Measurements from ENCODE around the gene MYOCD. TPM values are rescaled to one million over a fixed set of nuclear protein-coding genes. Genes with fewer than 3 reads are reported as not detected.

The MYOCD gene
- total RNA-seq, 4 donors from 2014 or later: 96.2 to 211 (median 124) TPM

DNA sequence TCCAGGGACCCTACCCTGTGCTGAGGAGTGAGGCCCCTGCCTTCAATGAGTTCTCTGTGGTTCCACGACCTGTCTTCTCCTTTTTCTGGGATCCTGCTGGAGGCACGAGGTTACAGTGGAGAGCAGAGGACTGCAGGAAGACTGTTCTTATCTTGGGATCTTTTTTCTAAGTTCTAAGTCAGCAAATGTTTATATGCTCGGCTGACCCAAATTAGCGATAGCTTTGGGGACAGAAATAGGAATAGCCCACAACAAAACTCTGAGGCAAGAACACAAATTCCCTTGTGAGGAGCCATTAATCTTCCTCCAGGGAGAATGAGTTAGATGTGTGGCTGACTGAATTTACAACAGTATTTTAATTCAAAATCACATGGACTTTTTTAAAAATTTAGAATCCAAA, 46.7 kb downstream of the MYOCD start:
- Histone ChIP-seq H3K9me3 (no peaks in the 10 kb centered on the region), H3K27ac (replicated peaks in 1 of 4) (peak overlapping the region in 3 of 4 donors; percentile 3 to 54 (median 38)), H3K36me3 (peaks cover 0 to 22% (median 4%) of the 10 kb centered on the region in 4 donors), H3K27me3 (no peaks in the 10 kb centered on the region), H3K4me1 (peaks cover 9 to 27% (median 18%) of the 10 kb centered on the region in 4 donors), H3K4me3 (no peak overlapping the region)
- intact Hi-C loops (cut with DNase I): no loop called here
- TF ChIP-seq POLR2AphosphoS5 (IDR thresholded peaks at IDR 0.05): no peak
- TF ChIP-seq, protein P1, sequence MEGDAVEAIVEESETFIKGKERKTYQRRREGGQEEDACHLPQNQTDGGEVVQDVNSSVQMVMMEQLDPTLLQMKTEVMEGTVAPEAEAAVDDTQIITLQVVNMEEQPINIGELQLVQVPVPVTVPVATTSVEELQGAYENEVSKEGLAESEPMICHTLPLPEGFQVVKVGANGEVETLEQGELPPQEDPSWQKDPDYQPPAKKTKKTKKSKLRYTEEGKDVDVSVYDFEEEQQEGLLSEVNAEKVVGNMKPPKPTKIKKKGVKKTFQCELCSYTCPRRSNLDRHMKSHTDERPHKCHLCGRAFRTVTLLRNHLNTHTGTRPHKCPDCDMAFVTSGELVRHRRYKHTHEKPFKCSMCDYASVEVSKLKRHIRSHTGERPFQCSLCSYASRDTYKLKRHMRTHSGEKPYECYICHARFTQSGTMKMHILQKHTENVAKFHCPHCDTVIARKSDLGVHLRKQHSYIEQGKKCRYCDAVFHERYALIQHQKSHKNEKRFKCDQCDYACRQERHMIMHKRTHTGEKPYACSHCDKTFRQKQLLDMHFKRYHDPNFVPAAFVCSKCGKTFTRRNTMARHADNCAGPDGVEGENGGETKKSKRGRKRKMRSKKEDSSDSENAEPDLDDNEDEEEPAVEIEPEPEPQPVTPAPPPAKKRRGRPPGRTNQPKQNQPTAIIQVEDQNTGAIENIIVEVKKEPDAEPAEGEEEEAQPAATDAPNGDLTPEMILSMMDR (IDR thresholded peaks at IDR 0.05): no peak
- no peak for TF ChIP-seq POLR2A (IDR thresholded peaks at IDR 0.05; ENCODE audit: low read depth)
- TF ChIP-seq EP300 (IDR thresholded peaks at IDR 0.05): no peak
- WGBS: 72% methylated on average over 4 of the region's 4 CpGs
- DNase-seq (ENCODE audit: extremely low spot score): no peak

DNA sequence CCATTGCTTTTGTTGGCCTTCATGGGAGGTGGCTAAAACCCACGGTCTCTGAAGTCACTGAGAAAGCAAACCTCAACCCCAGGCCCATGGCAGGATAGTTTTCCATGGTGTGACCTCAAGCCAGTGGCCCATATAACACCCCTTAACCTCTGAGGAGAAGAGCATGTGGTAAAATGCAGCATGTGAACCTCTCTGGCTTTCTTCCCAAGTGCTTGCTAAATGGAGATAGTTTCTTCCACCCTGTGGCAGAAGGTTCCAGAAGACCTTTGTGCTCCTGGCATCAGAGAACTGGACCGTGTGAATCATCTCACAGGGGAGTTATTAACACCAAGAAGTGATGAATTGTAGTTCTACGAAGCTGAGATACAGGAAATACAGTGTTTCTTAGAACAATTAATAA, 47.3 kb downstream of the MYOCD start:
- DNase-seq (ENCODE audit: extremely low spot score): no peak
- Histone ChIP-seq H3K4me1 (peaks cover 9 to 23% (median 16%) of the 10 kb centered on the region in 4 donors), H3K27me3 (no peaks in the 10 kb centered on the region), H3K9me3 (no peaks in the 10 kb centered on the region), H3K27ac (replicated peaks in 1 of 4) (peak overlapping the region in 3 of 4 donors; percentile 3 to 54 (median 38)), H3K4me3 (no peak overlapping the region), H3K36me3 (peaks cover 0 to 28% (median 8%) of the 10 kb centered on the region in 4 donors)
- TF ChIP-seq EP300 (IDR thresholded peaks at IDR 0.05) (no peak), POLR2AphosphoS5 (IDR thresholded peaks at IDR 0.05) (no peak), POLR2A (IDR thresholded peaks at IDR 0.05; ENCODE audit: low read depth) (no peak)
- TF ChIP-seq, protein P1 (IDR thresholded peaks at IDR 0.05): no peak
- 57% methylated on average over 3 of the region's 3 CpGs for WGBS
- intact Hi-C loops (cut with DNase I): no loop called here

DNA sequence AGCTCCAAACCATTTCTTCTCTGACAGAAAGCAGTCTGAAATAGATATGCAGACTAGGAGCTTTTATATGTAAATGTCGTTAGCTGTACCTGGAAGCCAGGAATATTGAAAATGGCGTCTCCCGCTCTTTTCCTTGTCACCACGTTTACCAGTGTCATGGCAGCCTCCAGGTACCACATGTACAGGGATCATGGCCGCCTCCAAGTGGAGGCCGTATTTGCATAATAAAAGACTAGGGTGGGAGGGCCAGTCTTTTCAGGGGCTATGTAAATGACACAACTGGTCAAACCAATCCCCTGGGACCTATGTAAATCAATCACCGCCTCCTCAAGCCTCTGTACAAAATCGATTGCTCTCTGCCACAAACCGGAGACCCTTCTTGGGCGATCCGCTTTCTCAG, 54.3 kb downstream of the MYOCD start:
- intact Hi-C loops (cut with DNase I): no loop called here
- DNase-seq (ENCODE audit: extremely low spot score): no peak
- Histone ChIP-seq H3K36me3 (peaks cover 0 to 33% (median 18%) of the 10 kb centered on the region in 4 donors), H3K27ac (replicated peaks in 1 of 4) (no peak overlapping the region), H3K4me3 (no peak overlapping the region), H3K4me1 (peaks cover 4 to 23% (median 16%) of the 10 kb centered on the region in 4 donors), H3K27me3 (no peaks in the 10 kb centered on the region), H3K9me3 (no peaks in the 10 kb centered on the region)
- TF ChIP-seq POLR2AphosphoS5 (IDR thresholded peaks at IDR 0.05) (no peak), EP300 (IDR thresholded peaks at IDR 0.05) (no peak), POLR2A (IDR thresholded peaks at IDR 0.05; ENCODE audit: low read depth) (no peak)
- TF ChIP-seq, protein P1 (IDR thresholded peaks at IDR 0.05): no peak
- 96% methylated on average over 11 of the region's 11 CpGs for WGBS

DNA sequence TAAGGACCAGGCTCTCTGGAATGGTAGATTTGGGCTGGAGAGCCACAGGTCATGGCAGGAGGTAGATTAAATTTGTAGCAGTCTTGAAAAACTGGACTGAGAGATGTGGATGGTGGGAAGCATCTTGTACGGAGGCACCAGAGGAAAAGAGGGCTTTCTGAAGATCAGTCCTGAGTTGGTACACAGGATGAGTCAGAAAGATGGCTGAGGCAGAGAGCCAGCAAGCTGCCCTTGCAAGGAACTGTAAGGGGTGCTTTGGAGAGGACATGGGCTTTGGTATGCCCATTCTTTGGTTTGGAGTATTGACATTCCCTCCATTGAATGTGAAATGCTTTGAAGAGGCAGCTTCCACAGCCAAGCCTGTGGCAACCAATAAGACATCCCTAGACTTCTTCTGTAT, 55.9 kb downstream of the MYOCD start:
- 89% methylated on average over 1 of the region's 1 CpG for WGBS

More for the DNA sequence above, 55.9 kb downstream of the MYOCD start:
- TF ChIP-seq, protein P1 (IDR thresholded peaks at IDR 0.05): no peak
- TF ChIP-seq POLR2A (IDR thresholded peaks at IDR 0.05; ENCODE audit: low read depth) (no peak), EP300 (IDR thresholded peaks at IDR 0.05) (no peak), POLR2AphosphoS5 (IDR thresholded peaks at IDR 0.05) (no peak)
- Histone ChIP-seq H3K36me3 (peaks cover 0 to 20% (median 14%) of the 10 kb centered on the region in 4 donors), H3K4me1 (peaks cover 6 to 30% (median 16%) of the 10 kb centered on the region in 4 donors), H3K27ac (replicated peaks in 1 of 4) (peak overlapping the region in 1 of 4 donors; percentile 10), H3K9me3 (no peaks in the 10 kb centered on the region), H3K27me3 (no peaks in the 10 kb centered on the region), H3K4me3 (no peak overlapping the region)
- intact Hi-C loops (cut with DNase I): no loop called here
- peak; percentile 78 for DNase-seq (ENCODE audit: extremely low spot score)

Measured in esophagus muscularis mucosa (tissue), 4 donors.